Activated effector memory CD4-positive, alpha-beta T cell treated with Interleukin-2 at 50 U/mL for 16 hours (primary cell): ENCODE data around the gene MYO7B.

Experiments used
- DNase-seq: peaks from one replicate; pipeline ENCODE4 v3.0.0-alpha.2; 2020

MYO7B gene

DNA sequence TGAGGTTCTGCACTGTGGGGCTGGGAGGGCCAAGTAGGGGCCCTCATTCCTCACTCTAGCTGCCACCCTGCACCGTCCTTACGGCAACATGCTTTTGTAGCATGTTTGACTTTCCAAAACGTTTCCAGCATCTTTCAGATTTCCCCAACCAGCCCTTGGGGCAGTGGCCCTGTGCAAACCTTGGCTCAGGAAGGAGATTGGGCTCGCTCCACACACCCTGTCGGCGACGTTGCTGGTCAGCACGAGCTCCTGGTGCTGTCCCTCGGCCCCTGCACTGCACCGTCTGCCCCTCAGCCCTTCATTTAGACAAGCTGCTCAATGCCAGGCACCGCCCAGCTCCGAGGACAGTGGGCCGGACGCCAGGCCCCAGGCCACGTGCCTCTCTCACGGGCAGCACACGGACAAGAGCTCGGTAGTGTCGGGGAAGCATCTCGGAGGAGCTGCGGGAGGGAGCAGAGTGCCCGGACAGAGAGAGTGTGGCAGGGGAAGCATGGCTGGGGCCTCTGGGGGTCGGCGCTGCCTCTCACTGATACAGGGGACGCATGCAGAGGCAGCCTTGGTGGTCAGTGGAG lies 117.4 kb downstream of the MYO7B start:
- no peak for DNase-seq

- DNase-seq = no peak
These were observed 118.1 kb downstream of the MYO7B start for GRCh38 chr2:127653421-127654083.

DNA sequence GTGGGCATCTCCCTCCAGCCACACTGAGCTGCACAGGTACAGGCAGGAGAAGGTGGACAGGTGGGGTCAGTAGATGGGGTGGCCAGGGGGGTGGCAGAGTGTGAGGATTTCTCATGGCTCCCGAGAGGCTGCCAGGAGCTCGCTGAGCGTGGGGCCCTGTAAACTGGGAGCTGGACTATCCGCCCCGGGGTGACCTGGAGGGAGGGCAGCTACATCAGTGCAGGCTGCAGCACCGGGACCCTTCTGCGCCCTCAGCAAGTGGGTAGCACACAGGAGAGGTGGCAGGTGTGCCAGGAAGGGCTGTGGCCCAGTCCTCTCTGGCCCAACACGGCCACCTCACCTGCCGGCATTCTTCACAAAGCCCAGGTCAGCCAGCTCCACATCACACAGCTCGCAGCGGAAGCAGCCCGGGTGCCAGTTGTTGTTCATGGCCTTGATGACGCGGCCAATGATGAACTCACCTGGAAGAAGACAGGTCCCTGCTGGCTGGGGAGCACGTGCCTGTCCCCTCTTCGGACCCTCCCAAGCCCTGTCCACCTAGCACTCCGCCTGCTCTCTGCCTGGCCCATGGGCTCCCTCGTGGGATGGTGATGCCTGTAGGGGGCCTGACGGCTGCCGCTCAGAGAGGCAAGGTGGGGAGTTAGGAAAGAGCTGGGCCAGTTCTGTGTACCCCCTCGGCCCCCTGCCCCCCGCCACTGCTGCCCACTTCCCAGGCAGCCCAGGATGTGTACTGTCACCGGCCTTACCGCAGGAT lies 118.8 kb downstream of the MYO7B start:
- no peak for DNase-seq

DNA sequence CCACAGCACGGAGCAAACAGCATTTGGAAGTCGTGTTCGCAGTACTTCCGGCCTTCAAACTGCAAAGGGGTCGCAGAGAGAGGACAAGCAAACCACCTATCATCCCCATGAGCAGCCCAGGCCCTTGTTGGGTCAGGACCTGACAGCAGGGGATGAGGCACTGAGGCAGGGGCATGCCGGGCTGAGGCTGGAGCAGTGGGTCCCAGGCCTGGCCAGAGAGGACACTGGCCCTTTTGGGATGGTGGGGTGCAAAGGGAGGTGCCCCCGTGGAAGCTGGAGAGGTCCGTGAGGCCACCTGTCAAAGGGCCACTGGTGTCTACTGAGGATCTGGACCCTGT lies 119.3 kb downstream of the MYO7B start:
- no peak for DNase-seq

DNA sequence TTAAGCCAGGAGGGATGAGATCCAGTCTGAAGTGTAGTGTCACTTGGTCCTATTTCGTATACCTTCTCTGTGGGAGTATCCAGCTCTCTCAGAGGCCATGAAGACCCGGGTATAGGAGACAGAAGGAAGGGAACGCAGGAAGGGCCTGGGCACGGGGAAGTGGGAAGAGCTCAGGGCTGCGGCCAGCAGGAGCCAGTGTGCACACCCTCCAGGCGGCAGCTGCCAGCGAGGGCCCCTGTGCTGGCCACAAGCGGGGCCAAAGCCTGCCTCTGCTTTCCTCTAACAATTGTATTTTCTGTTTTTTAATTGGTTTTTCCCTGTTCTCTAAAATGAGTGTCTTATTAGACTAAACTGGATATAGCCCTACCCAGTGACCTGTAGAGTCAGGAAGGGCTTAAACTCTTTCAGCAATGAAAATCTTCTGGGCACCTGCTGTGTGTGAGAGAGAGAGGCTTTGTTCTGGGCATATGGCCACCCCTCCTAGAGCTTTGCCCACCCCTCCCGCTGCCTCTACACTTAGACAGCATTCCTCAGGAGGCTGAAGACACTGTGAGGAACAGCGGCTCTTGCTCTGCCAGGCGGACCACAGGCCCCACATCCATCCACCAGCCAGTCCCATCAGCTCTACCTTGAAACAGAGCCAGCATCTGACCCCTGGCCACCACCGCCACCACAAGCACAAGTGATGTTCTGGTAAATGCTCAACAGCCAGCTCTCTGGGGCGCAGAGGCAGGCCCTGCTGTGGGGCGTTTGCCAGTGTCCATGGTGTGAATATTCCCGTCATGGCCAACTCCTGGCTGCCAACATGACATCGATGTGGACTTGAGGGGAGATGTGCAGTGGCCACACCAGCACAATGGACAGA lies 120.0 kb downstream of the MYO7B start:
- DNase-seq = no peak

DNA sequence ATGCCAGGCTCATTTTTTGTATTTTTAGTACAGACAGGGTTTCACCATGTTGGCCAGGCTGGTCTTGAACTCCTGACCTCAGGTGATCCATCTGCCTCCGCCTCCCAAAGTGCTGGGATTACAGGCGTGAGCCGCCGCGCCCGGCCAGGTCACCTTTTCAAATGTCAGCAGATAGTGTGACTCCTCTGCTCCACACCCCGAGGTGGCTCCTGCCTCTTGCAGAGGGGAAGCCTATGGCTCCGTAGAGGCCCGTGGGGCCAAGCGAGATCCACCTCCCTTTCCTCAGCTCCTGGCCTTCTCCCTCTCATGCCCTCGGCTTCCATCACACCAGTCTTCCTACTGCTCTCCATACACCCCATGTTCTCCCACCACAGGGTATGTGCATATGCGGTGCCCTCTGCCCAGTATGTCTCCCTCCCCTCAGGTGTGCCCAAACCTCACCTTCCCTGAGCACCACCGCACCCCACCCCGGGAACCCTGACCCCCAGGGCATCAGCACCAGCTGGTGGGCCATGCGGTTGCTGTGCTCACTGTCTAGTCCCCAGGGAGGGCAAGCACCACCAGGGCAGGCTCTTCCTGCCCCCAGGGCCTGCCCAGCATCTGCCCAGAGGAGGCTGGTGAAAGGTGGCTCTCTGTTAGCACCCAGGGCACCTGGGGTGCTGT lies 121.2 kb downstream of the MYO7B start:
- DNase-seq = no peak

DNA sequence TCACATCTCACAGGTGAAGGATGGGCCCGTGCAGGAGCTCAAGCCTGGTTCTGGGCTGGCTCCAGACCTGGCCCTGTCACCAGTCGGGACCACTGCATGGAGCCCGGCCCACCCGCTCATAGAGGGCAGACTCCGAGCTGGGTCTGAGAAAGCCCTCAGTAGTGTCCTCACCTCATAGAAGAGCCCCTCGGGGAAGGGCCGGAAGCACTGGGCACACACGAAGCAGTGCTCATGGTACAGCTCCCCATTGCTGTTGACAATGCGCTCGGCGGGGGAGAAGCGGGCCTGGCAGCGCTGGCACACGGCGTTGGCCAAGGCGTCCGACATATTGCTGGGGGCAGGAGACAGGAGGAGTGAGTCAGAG lies 121.7 kb downstream of the MYO7B start:
- DNase-seq = no peak

- DNase-seq = no peak
These were observed 122.7 kb downstream of the MYO7B start for GRCh38 chr2:127658146-127658545.

DNA sequence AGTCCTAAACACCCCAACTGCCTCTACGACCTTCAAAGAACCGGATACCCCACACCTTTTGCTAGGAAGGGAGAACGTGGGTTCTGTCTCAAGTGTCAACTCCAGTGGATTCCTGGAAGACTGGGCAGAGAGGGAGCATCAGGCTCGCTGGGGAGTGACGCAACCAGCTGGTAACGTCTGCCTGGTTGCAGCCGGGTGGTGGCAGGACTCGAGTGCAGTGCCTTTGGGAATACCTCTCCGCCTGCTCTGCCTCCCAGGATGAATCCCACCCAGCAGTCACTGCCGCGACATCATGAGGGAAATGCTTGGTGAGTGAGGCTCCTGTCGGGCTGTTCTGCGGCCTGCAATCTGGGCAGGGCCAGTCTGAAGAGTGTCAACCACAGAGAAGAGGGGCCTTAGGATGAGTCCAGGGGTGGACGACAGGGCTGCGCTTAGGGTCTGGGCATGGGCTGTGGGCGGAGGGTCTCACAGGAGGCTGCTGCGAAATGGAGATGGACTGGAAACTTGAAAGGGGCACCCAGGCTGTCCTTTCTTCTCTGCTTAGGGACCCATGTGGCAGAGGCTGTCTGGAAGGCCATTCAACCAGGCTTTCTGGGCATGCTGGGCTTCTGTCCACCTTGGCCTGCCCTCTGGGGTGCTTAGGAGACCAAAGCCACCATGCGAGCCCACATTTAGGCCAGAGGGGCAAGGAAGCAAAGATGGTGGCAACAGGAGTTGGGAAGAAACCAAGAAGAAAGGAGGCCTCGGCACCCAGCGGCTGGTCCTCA lies 123.3 kb downstream of the MYO7B start:
- DNase-seq = no peak

DNA sequence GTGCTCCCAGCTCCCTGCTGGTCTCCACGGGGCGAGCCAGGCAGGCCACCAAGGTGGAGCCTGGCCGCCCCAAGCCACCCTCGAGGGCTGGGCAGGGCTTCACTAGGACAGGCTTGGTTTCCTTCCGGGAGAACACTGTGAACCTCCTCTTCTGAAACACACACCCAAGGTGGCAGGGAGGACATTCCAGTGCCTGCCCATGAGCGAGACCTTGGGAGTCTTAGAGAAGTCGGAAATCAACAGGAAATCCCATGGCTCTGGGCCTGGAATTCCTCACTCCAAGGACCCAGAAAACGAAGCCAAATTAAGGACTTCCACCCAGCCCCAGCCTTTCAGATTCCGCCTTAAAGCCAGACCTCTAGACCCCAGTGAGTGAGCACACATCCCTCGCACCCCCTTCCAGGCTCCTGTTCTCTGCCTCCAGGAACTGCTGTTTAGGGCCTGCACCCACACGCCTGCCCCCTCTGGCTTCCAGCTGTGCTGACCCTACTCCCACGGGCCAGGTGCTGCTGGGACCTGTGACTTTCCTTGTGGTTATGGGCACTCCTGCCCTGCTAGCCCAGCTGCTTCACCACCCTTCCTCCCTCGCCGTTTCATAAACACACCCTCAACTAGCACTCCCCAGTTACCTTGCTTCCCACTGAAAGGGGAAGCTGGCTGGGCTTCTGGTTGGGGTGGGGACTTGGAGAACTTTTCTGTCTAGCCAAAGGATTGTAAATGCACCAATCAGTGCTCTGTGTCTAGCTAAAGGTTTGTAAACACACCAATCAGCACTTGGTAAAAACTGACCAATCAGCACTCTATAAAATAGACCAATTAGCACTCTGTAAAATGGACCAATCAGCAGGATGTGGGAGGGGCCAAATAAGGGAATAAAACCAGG lies 124.2 kb downstream of the MYO7B start:
- DNase-seq = no peak

- DNase-seq = no peak
These were observed 124.8 kb downstream of the MYO7B start for GRCh38 chr2:127660291-127660578.

DNA sequence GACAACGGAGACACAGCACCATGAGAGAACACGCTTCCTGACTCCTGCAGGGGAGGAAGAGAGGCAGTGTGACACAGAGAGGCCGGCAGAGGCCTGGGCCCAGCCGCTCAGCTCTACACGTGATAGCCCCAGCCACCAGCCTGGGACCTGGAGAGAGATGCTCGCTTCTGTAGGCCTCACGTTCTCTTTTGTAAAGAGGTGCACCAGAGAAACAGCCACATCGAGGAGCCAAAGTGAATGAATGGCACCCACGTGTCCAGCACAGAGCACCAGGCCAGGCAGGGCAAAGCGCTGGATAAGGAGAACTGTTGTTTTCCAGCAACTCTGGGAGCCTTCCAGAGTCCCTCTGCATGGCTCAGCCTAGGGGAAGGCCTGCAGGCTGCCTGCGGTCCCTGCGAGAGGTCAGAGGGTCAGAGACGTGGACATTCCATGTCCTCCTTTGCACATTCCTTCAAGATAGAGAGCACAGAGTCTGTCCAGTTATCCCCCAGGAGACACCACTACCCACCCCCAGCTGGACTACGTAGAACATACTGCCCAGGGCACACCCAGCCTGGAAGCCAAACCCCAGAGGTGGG lies 125.7 kb downstream of the MYO7B start:
- DNase-seq = no peak

GRCh38 chr2:127661949-127662510 lies 126.5 kb downstream of the MYO7B start:
- DNase-seq = no peak

- DNase-seq = no peak
These were observed 127.6 kb downstream of the MYO7B start for GRCh38 chr2:127662937-127663565.

DNA sequence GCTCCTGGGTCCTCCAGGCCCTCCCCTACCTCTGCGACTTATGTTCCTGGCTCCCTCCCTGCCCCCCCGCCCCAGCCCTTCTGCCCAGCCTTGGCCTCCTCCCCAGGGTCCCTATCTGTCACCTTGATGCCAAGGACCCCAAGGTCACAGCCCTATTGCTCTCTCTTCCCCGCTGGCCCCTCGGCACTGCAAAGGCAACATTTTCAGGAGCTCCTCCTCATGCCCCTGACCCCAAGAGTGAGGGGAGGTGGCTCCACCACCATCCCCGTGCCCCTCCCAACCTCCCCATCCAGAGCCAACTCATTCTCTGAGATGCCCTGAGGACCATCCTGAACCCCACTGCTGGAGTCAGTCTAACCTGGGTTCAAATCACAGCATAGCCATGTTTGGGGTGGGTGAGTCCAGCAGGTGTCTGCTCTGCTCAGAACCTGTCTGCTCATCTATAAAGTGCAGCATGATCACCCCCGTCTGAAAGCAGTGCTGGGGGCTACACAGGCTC lies 128.1 kb downstream of the MYO7B start:
- DNase-seq = no peak

DNA sequence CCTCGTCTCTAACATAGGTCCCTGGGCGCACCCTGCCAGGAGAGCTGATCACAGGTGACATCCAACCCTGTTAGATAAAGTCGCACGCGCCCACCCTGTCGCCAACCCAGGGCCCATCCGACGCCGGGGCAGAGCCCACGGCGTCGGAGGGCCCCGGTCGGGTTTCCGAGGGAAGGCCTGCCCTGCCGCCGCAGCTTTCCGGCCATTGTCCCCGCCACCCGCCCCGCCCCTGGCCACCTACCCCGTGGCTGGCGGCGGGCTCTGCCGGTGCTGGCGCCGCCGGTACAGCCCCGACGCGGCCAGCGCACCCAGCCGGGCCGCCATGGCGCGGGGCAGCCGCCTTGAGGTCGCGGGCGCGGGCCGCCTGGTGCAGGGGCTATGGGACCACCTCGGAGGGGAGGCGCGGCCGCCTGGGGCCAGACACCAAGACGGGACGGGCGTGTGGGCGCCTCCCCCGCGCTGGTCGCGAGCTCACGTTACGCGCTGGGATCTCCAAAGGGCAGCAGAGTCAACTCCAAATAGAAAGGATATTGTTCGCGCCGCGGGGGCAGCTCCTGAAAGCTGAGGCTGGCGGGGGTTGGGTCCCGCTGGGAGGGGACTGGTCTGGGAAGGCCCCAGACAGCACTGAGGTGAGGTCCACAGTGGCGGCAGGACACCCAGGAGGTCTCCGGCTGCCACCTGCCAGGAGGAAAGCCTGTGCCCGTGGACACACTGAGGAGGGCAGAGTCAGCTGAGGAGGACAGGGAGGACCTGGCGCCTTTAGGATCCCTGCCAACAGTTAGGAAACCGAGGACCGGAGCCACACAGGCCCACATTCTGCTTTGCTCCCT lies 128.8 kb downstream of the MYO7B start:
- no peak for DNase-seq

DNA sequence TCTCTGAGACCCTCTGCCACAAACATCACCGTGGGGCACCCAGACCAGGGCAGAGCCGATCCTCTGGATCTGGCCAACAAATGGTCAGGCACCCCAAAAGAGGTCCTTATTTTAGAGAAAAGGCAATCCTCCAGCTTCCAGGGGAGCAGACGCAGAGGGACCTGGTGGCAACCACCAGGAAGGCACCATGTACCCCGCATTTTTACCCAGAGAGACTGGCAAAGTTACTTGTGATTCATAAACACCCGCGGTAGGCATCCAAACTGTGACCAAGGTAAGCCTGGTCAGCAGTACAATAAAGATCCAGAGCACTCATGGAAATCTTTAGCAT lies 129.4 kb downstream of the MYO7B start:
- no peak for DNase-seq

DNA sequence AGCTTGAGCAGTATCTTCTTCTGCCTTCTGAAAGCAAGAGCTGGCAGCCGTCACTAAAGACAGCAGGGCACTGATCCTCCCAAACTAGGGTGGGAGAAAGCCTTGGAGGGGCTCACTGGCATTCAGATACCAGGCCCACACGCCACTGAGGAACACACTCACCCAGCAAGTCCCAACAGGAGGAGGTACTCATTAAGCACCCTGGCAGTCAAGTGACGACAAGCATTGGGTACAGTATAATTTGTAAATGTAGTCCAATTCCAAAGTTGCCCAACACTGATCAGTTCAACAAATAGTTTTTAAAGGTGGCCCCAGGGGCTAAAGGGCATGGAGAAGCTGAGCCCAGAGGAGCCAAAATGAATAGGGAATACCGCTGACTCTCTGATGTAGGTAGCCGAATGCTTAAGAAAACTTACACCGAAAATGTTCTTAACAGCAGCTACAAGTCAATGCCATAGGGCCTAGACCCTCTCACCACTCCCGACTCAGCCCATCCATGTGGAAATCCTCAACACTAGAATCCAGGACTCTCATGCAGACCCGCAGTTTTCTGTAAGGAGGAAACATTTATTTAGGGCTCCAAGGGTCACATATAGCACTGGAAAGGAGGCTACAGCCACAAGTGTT lies 129.9 kb downstream of the MYO7B start:
- no peak for DNase-seq

GRCh38 chr2:127669056-127669455 lies 133.6 kb downstream of the MYO7B start:
- DNase-seq = no peak
